Brain pericyte (primary cell): ENCODE data around the gene EMILIN2.

ENCODE experiments used
- DNase-seq: peaks from one replicate; pipeline ENCODE4 v3.0.0-alpha.2; 2012; ENCODE audit warnings: low read depth, low spot score

Gene EMILIN2

DNA sequence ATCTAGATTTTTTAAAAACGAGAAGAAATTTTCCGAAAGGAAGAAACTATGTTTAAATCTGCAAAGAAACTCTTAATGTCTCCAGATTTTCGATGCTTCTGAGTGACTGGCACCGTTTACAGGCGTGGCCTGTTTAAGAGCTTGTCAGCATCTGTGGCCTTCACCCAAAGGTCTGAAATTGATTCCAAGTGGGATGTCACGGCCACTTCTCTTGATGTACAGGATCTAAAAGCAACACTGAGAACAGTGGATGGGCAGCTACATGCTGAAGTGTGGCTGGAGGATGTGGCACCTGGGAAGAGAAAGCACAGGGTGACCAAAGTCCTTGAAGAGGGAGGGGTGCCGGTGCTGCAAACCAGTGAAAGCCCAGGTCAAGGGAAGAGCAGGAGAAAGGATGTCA lies 28.0 kb downstream of the EMILIN2 start:
- no peak for DNase-seq

GRCh38 chr18:2878656-2879330 lies 32.0 kb downstream of the EMILIN2 start:
- no peak for DNase-seq

DNA sequence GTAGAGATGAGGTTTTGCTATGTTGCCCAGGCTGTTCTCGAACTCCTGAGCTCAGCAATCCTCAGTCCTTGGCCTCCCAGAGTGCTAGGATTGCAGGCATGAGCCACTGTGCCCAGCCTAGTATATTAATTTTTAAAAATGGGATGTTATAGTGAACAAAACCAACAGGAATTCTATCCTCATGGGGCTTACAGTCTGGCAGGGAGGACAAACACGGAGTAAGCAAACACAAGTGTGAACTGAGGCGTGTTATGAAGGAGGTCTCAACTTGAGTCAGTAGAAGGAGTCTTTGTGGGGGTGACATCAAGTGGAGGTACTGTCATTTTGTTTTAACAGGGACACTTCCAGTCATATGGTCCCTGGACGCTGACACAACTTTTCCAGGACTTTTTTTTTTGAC lies 33.1 kb downstream of the EMILIN2 start:
- no peak for DNase-seq

DNA sequence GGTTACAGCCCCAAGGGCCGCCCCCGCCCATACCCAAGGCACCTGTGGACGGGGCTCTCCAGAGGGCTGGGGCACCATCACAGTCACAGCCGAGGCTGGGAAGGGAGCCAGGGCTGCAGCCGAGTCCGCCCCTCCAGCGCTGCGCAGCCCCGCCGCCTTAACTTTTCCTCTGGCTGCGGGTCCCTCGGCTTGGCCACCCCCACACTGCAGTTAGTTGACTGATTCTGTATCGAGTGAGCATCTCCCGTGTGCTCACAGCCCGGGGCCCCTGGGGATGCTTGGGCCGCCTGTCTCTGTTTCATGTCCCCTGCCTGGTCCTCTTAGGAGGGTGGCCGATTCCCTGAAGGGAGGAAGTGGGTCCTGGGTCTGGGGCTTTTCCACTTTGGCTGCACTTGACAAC lies 33.7 kb downstream of the EMILIN2 start:
- no peak for DNase-seq

GRCh38 chr18:2881088-2881839 lies 34.5 kb downstream of the EMILIN2 start:
- DNase-seq: no peak

- no peak for DNase-seq
Measured at GRCh38 chr18:2881840-2882195, 35.0 kb downstream of the EMILIN2 start.

DNA sequence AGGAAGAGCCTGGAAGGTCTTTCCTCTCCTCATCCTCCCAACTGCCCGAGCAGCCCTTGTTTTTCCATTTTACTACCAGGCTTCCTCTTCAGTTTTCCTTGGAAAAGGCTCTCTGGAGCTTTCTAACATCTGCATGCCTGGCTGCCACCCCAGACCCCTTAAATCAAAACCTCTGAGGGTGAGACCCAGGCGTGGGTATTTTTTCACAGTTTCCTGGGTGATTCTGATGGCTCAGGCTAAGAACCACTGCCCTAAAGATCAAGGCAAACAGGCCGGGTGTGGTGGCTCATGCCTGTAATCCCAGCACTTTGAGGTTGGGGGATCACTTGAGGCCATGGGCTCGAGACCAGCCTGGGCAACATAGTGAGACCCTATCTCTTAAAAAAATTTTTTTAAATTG lies 35.4 kb downstream of the EMILIN2 start:
- DNase-seq: no peak

GRCh38 chr18:2883076-2883735 lies 36.4 kb downstream of the EMILIN2 start:
- no peak for DNase-seq

- DNase-seq: no peak
Measured at GRCh38 chr18:2884706-2885285, 38.0 kb downstream of the EMILIN2 start.

- no peak for DNase-seq
Measured at GRCh38 chr18:2887470-2887869, 40.7 kb downstream of the EMILIN2 start.

DNA sequence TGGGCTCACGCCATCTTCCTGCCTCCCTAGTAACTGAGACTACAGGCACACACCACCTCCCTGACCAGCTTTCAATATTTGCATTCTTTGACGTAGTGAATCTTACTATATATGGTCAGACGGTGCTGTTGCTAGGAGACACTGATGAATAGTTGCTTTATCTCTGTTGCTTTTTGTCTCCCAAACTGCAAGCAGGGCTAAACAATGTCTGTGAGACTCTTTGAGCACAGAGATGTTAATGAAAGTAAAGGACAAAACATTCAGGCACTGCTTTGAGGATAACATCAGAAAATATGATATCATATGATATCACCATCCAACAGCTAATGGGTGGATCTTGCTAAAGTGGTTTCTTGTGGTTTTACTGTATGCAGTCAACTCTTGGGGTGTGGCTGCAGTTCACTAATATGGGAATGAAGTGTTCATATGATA lies 43.0 kb downstream of the EMILIN2 start:
- DNase-seq: no peak

- DNase-seq: no peak
Measured at GRCh38 chr18:2890606-2891005, 43.8 kb downstream of the EMILIN2 start.

- DNase-seq: no peak
Measured at GRCh38 chr18:2891526-2892431, 45.0 kb downstream of the EMILIN2 start.

GRCh38 chr18:2893056-2893455 lies 46.2 kb downstream of the EMILIN2 start:
- no peak for DNase-seq

DNA sequence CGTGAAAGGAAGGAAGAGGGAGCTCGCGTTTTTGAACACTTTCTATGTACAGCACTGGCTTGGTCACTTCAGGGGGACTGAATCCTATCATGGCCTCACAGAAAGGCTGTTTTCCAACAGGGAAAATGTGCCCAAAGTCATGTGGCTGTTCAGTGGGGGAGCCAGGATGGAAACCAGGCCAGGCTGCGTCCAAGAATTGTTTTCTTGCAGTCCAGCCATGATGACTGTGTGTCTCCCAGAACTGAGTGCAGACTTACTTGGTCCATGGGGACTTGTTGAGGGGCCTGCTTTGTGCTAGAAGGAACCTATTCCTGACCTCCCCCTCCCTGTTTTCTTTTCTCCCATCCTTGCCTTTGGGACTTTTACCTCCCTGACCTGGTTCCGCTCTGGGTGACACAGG lies 46.9 kb downstream of the EMILIN2 start:
- DNase-seq: no peak

GRCh38 chr18:2894131-2894840 lies 47.5 kb downstream of the EMILIN2 start:
- DNase-seq: no peak

DNA sequence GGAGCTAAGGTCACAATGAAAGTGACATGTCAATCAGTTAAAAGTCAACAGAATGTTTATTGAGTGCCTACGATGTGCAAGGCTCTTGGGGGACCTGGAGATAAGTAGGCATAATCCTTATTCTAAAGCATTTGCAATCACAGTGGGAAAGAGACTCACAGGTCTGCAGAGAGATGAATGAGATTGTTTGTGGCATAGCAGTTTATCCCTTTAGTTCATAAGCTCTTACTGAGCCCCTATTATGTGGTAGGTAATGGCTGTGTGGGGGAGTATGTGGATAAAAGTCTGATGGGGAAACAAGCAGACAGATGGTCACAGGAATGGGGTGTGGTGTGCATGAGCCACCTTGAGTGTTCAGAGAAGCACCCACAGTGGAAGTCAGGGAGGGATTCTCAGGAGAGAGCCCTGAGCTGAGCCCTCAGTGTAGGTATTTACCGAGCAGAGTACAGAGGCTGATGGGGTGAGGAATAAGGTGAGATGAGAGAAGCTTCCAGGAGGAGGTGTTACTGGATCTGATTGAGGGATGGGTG lies 48.1 kb downstream of the EMILIN2 start:
- no peak for DNase-seq

- no peak for DNase-seq
Measured at GRCh38 chr18:2895391-2895790, 48.6 kb downstream of the EMILIN2 start.

- no peak for DNase-seq
Measured at GRCh38 chr18:2896990-2897389, 50.2 kb downstream of the EMILIN2 start.

DNA sequence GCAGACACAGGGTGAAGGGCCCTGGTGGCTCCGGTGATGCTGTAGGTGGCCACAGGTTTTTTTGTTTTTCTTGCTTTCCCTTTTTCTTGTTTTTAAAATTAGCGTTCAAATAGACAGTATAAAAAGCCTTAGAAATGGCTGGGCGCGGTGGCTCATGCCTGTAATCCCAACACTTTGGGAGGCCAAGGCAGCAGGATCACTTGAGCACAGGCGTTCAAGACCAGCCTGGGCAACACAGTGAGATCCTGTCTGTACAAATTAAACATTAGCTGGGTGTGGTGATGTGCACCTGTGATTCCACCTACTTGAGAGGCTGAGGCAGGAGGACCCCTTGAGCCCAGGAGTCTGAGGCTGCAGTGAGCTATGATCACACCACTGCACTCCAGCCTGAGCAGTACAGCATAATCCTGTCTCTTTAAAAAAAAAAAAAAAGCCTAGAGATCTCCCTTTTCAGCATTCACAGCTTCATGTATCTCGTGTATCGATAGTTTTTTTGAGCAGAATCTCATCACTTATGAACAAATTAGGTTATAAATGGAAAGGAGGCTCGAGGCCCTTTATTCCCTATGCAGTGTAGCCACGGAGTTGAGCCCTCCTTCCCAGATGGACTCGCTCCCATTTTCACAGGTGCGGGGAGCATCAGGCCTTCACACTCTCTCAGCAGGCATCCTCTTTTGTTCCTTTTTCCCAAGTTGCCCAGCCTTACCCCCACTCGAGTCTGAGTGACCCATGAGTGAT lies 50.8 kb downstream of the EMILIN2 start:
- no peak for DNase-seq
